HTERT RPE-1 (cell line): ENCODE measurements around the gene FAM174B.

Source experiments
- in situ Hi-C: fragments of 300-500 bp; cut with MboI; formaldehyde crosslinking; loops from 4 replicates; pipeline ENCODE4 v1.14.3; 2020; ENCODE audit warnings: low sequenced_read_pairs

Gene FAM174B

DNA sequence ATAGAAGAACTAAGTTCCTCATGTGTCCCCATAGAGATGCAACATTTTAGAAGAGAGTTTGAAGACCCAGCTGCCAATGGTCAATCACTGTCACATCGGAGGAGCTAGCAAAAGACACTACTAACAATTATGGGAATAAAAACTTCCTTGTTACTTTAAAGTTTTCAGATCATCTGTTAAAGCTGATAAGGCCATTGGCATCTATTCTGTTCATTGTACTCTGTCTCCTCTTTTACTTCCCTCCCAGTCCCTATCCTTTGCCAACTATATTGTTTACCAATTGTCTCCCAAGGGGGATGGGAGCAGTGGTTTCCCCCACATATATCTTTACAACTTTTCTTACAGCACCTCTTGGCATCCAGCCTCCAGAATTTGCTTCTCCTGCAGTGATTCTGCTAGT is 81.0 kb downstream of the FAM174B start:
- in situ Hi-C loops = no loop called here

DNA sequence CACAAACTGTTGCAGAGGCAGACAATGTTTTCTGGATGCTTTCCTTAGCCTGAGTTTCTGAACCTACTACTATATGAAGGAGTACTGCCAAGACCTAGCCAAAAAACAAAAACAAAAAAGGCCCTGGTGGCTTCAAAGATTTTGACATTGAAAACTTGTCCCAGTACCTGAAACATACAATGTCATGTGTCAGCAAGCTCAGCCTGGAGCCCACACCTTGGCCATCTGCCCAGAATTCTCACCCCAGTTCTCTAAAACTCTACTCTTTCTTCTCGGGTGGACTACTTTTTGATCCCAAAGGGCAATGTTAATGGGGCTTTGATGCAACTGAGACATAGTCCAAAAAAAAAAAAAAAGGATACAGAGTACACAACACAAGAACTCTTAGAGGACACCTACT is 81.4 kb downstream of the FAM174B start:
- in situ Hi-C loops = no loop called here

DNA sequence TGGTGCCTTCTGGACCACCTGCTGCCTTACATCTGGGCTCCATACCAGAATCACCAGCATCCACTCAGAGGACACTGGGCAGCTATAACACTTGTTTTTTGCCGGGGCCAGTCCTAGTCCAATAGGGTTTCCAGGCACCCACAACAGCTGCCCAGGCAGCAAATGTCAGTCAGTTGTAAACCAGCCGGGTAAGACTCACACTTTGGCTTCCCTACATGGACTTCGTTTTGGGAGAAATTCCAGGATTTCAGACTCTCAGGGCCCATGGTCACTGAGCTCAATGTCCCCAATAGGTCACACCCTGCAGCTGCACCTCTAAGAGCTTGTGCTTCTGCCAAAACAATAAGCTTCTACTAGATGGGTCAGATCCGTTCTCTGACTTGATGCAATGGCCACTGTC is 83.8 kb downstream of the FAM174B start:
- in situ Hi-C loops = no loop called here

GRCh38 chr15:92570391-92570790 is 85.2 kb downstream of the FAM174B start:
- in situ Hi-C loops = no loop called here

DNA sequence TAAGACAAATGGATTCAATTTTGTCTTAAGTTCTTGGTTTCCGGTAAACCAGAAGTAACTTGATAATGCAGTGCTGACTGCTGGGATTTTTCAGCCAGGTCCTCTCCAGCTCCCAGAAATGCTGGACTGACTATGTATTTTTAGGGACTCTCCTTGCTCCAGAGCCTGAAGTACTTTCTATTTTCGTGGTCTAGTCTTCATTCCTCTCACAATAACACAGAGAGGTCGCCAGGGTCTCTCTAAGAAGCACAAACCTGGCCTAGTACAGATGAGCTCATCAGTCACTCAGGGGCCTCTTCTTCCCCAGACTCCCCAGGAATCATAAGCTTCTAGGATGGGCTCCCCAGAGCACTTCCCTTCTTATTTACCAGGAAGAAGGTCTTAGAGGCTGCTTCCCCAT is 85.8 kb downstream of the FAM174B start:
- in situ Hi-C loops = no loop called here
